K562 (cell line): Measurements from ENCODE around the gene ARNT2. TPM values are rescaled to one million over a fixed set of nuclear protein-coding genes. Genes with fewer than 3 reads are reported as not detected.

Source experiments
- ATAC-seq: fragments of 200-7000 bp; cut with Tn5 transposase; 3 replicates; pipeline ENCODE4 v1.9.1; 2020; ENCODE audit warnings: moderate library complexity
- BruUV-seq: library from RNA; stranded (reverse); fragments of 400-500 nt; replicated peaks from 2 replicates; lab custom pipeline; 2021; lab: Mats Ljungman, UMichigan
- CTCF ChIA-PET: fragments of 300-600 bp; formaldehyde crosslinking; extraction: SDS; loops from one replicate; lab custom pipeline; 2021; ENCODE audit warnings: low intra/inter-chr PET ratio; lab: Yijun Ruan, JAX
- POLR2A ChIA-PET: fragments of 300-600, 350-650 bp; sonication (Branson Sonifier 250); formaldehyde crosslinking; extraction: SDS; loops from one replicate; lab custom pipeline; 2021; ENCODE audit warnings: antibody characterized with exemption, inconsistent platforms; lab: Yijun Ruan, JAX
- DNase-seq, 4 experiments: peaks; one replicate each; pipeline versions ENCODE4 v3.0.0 to v3.0.0-alpha.2; 2011 to 2018; ENCODE audit warnings: low spot score in 3 of 4, mixed read lengths in 3 of 4; ENCODE audit errors: extremely low read depth in 1 of 4
- FAIRE-seq: peaks from 2 replicates; lab custom pipeline; 2011; peaks lifted over from hg19 to GRCh38; lab: Jason Lieb, UNC
- H2AFZ ChIP-seq: 2 replicates; pipeline ENCODE4 v1.6.0; 2011; ENCODE audit warnings: low read depth, low read length, control low read depth, inconsistent platforms
- H3K27ac ChIP-seq: fragments of 200-600 bp; 3 replicates; pipeline ENCODE4 v1.8.0; 2011; ENCODE audit warnings: low read depth, mild to moderate bottlenecking, control low read depth, inconsistent platforms, low read length, moderate library complexity, mixed read lengths; ENCODE audit errors: extremely low read depth
- H3K27me3 ChIP-seq, 2 experiments: fragments of 300-600 bp in 1 of 2; 2 replicates in 1 of 2; 3 replicates in 1 of 2; pipeline versions ENCODE4 v1.6.0 to v1.8.0; 2011; ENCODE audit warnings: inconsistent platforms in 2 of 2, low read length in 2 of 2, mild to moderate bottlenecking in 1 of 2, mixed read lengths in 1 of 2, moderate library complexity in 1 of 2; ENCODE audit not compliant: control insufficient read depth in 2 of 2, insufficient read depth in 2 of 2
- H3K36me3 ChIP-seq: fragments of 300-600 bp; 3 replicates; pipeline ENCODE4 v1.8.0; 2011; ENCODE audit warnings: mild to moderate bottlenecking, low read length, inconsistent platforms; ENCODE audit not compliant: control insufficient read depth, insufficient read depth
- H3K4me1 ChIP-seq, 2 experiments: fragments of 200-600 bp in 1 of 2; replicated peaks in 1 of 2; 2 replicates in 1 of 2; 3 replicates in 1 of 2; pipeline versions ENCODE4 v1.5.1 to v1.8.0; 2011; ENCODE audit warnings: inconsistent platforms in 2 of 2, low read length in 2 of 2, mild to moderate bottlenecking in 1 of 2, mixed read lengths in 1 of 2, moderate library complexity in 1 of 2; ENCODE audit not compliant: control insufficient read depth in 2 of 2, insufficient read depth in 2 of 2
- H3K4me2 ChIP-seq: 2 replicates; pipeline ENCODE4 v1.6.1; 2011; ENCODE audit warnings: low read length, control low read depth, inconsistent platforms, mixed read lengths; ENCODE audit not compliant: insufficient read depth
- H3K4me3 ChIP-seq: fragments of 200-600 bp; sonication (generic), shearing (Covaris generic); 2 replicates; pipeline ENCODE4 v1.5.1; 2016; ENCODE audit warnings: control low read depth, inconsistent platforms
- H3K79me2 ChIP-seq: fragments of 200-600 bp; 3 replicates; pipeline ENCODE4 v1.8.0; 2011; ENCODE audit warnings: low read length, inconsistent platforms; ENCODE audit not compliant: control insufficient read depth, insufficient read depth
- H3K9ac ChIP-seq, 2 experiments: 2 replicates each; pipeline versions ENCODE4 v1.6.0 to v1.6.1; 2011; ENCODE audit warnings: low read depth in 2 of 2, low read length in 2 of 2, control low read depth in 1 of 2, inconsistent platforms in 1 of 2, mild to moderate bottlenecking in 1 of 2, mixed read lengths in 1 of 2; ENCODE audit not compliant: insufficient read depth in 1 of 2
- H3K9me1 ChIP-seq: one replicate; pipeline ENCODE4 v1.6.0; 2011; ENCODE audit warnings: inconsistent platforms, mild to moderate bottlenecking, low read length, moderate library complexity; ENCODE audit not compliant: control insufficient read depth, insufficient read depth
- H3K9me3 ChIP-seq: replicated peaks from 2 replicates; pipeline ENCODE4 v1.5.1; 2011; ENCODE audit warnings: low read depth, low read length, inconsistent platforms; ENCODE audit not compliant: control insufficient read depth, insufficient read depth
- H4K20me1 ChIP-seq: replicated peaks from 2 replicates; pipeline ENCODE4 v1.6.1; 2011; ENCODE audit warnings: low read length, inconsistent platforms, mixed read lengths; ENCODE audit not compliant: control insufficient read depth, insufficient read depth
- ATF4 ChIP-seq: fragments of 450-650 bp; formaldehyde crosslinking; IDR thresholded peaks from 2 replicates; pipeline ENCODE4 v1.4.0; 2022; ENCODE audit warnings: mild to moderate bottlenecking, moderate library complexity
- BRF2 ChIP-seq: IDR thresholded peaks from 3 replicates; pipeline ENCODE4 v1.6.1; 2011; ENCODE audit warnings: borderline replicate concordance, mild to moderate bottlenecking; ENCODE audit not compliant: insufficient read length, insufficient read depth
- FOXP4 ChIP-seq: sonication (generic); formaldehyde crosslinking; IDR thresholded peaks from 2 replicates; pipeline ENCODE4 v1.8.0; 2022; ENCODE audit warnings: mild to moderate bottlenecking, missing genetic modification reagents, borderline replicate concordance
- GATAD2A ChIP-seq: fragments of 450-650 bp; IDR thresholded peaks from 2 replicates; pipeline ENCODE4 v1.6.1; 2017
- KHSRP ChIP-seq: fragments of 450-650 bp; IDR thresholded peaks from 2 replicates; pipeline ENCODE4 v1.6.1; 2017
- MAFG ChIP-seq: fragments of 450-650 bp; conservative IDR thresholded peaks from 2 replicates; pipeline ENCODE4 v1.6.1; 2016; ENCODE audit warnings: missing genetic modification characterization, missing compliant biosample characterization
- NELFE ChIP-seq: IDR thresholded peaks from 2 replicates; pipeline ENCODE4 v1.6.1; 2011; ENCODE audit warnings: mild to moderate bottlenecking; ENCODE audit not compliant: insufficient read depth, insufficient read length
- NR0B1 ChIP-seq: fragments of 450-650 bp; IDR thresholded peaks from one replicate; pipeline ENCODE4 v1.6.1; 2018; ENCODE audit warnings: mild to moderate bottlenecking, moderate library complexity; ENCODE audit not compliant: partially characterized antibody
- RBM15 ChIP-seq: fragments of 200-400 bp; formaldehyde crosslinking; IDR thresholded peaks from 2 replicates; pipeline ENCODE4 v1.6.1; 2018; ENCODE audit warnings: mild to moderate bottlenecking, low read length, moderate library complexity; ENCODE audit not compliant: insufficient read depth
- RFX1 ChIP-seq: fragments of 450-650 bp; IDR thresholded peaks from 2 replicates; pipeline ENCODE4 v1.6.1; 2016; ENCODE audit warnings: mild to moderate bottlenecking, moderate library complexity
- ZC3H4 ChIP-seq: sonication (generic); formaldehyde crosslinking; IDR thresholded peaks from 2 replicates; pipeline ENCODE4 v1.9.0; 2021; ENCODE audit warnings: missing genetic modification reagents, borderline replicate concordance
- ZKSCAN1 ChIP-seq: fragments of 150-350 bp; IDR thresholded peaks from 2 replicates; pipeline ENCODE4 v1.6.1; 2016; ENCODE audit warnings: low read depth, low read length
- ZNF217 ChIP-seq: sonication (generic); formaldehyde crosslinking; IDR thresholded peaks from 2 replicates; pipeline ENCODE4 v1.8.0; 2022; ENCODE audit warnings: mild to moderate bottlenecking, missing genetic modification reagents
- ZNF764 ChIP-seq: fragments of 250-450 bp; sonication (Bioruptor Pico); IDR thresholded peaks from 2 replicates; pipeline ENCODE4 v1.4.0; 2020; ENCODE audit warnings: low read depth, mild to moderate bottlenecking, moderate library complexity
- WGBS: fragments of 100-300 bp; shearing (Covaris generic); methylation state at CpG from one replicate; pipeline ENCODE4 v1.1.6; 2016; ENCODE audit warnings: low coverage, mixed read lengths; ENCODE audit not compliant: insufficient coverage; ENCODE audit errors: missing lambda C conversion rate; 5-methylcytosine and 5-hydroxymethylcytosine counted together
- in situ Hi-C: fragments of 300-500 bp; cut with MboI; formaldehyde crosslinking; loops from 4 replicates; pipeline ENCODE4 v1.15.0; 2018; ENCODE audit warnings: inconsistent platforms, mixed read lengths
- intact Hi-C: fragments of 100-400 bp; cut with micrococcal nuclease; formaldehyde crosslinking; loops from 2 replicates; pipeline ENCODE4 v1.14.2; 2022
- polyA plus RNA-seq, 8 experiments: library from polyadenylated mRNA; depleted of rRNA in 4 of 8; stranded (reverse) in 5 of 8; unstranded in 3 of 8; fragments of >200 nt; fragmentation: Nextera tagmentation in 2 of 8; fragmentation: Illumina TruSeq in 1 of 8; extraction: Ambion mirVana in 2 of 8; extraction: Trizol in 1 of 8; gene quantifications; 2 replicates each; pipeline versions ENCODE4 v1.2.1 to v1.2.3, GENCODE V29; 2011 to 2014; ENCODE audit warnings: inconsistent platforms in 1 of 8, missing spikeins in 1 of 8
- total RNA-seq, 7 experiments: library from RNA; depleted of rRNA in 6 of 7; stranded (reverse); fragments of >200 nt in 6 of 7; fragmentation: Illumina TruSeq in 2 of 7; extraction: Trizol in 2 of 7; gene quantifications; 2 replicates each; pipeline versions ENCODE4 v1.2.1 to v1.2.3, GENCODE V29; 2011 to 2021; ENCODE audit warnings: low replicate concordance in 1 of 7

Gene ARNT2
- total and polyA plus RNA-seq, 9 of the 15 experiments (the other 6 are each of a cell fraction or from before 2014, with no cell fraction given) = 0.01 TPM; not detected in 8

GRCh38 chr15:80480909-80481308, 76.7 kb downstream of the ARNT2 start:
- no peak overlapping the region for H3K4me2 ChIP-seq
- no TSS peak for BruUV-seq
- no peak for ATAC-seq
- ChIA-PET CTCF (no interaction called here), POLR2A (no interaction called here)
- no peak for DNase-seq
- 4% methylated on average over 4 of the region's 4 CpGs for WGBS
- no peaks in the 10 kb centered on the region for H3K4me1 ChIP-seq
- TF ChIP-seq BRF2 (no peak), MAFG (no peak), NR0B1 (no peak), GATAD2A (no peak), ZNF217 (CRISPR knock-in tag) (no peak), RBM15 (no peak), ATF4 (no peak), NELFE (no peak), ZNF764 (CRISPR knock-in tag) (no peak), ZC3H4 (no peak), FOXP4 (CRISPR knock-in tag) (no peak), ZKSCAN1 (no peak), KHSRP (no peak), RFX1 (no peak)
- H3K79me2 ChIP-seq = no peaks in the 10 kb centered on the region
- intact Hi-C loops = no loop called here
- no peak for FAIRE-seq
- H3K9ac ChIP-seq = no peak overlapping the region
- in situ Hi-C loops = no loop called here
- no peak overlapping the region for H2AFZ ChIP-seq
- H3K27ac ChIP-seq = no peak overlapping the region
- no peaks in the 10 kb centered on the region for H3K36me3 ChIP-seq
- H3K27me3 ChIP-seq = no peaks in the 10 kb centered on the region
- no peaks in the 10 kb centered on the region for H3K9me3 ChIP-seq
- no peaks in the 10 kb centered on the region for H3K9me1 ChIP-seq
- H3K4me3 ChIP-seq = no peak overlapping the region
- no peaks in the 10 kb centered on the region for H4K20me1 ChIP-seq
